Measurements from ENCODE around the gene TAS2R41. TPM values are rescaled to one million over a fixed set of nuclear protein-coding genes. Genes with fewer than 3 reads are reported as not detected.

Gene TAS2R41, protein sequence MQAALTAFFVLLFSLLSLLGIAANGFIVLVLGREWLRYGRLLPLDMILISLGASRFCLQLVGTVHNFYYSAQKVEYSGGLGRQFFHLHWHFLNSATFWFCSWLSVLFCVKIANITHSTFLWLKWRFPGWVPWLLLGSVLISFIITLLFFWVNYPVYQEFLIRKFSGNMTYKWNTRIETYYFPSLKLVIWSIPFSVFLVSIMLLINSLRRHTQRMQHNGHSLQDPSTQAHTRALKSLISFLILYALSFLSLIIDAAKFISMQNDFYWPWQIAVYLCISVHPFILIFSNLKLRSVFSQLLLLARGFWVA
- not detected for total RNA-seq

DNA sequence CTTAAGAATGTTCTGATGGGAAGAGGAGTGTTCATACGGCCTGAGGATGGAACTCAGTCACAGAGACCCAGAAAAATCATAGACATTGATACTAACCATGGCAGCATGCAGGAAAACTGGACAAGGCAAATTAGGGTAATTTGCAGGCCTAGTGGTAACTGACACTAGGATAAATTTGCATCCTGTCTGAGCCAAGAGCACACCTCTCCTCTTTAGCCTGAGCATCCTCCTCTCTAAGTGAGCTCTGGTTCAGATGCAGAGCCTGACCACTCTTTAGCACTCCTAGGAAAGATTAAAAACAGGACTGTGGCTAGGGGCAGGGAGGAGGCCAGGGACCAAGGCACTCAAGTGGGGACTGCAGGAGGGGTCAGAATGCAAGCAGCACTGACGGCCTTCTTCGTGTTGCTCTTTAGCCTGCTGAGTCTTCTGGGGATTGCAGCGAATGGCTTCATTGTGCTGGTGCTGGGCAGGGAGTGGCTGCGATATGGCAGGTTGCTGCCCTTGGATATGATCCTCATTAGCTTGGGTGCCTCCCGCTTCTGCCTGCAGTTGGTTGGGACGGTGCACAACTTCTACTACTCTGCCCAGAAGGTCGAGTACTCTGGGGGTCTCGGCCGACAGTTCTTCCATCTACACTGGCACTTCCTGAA, at the start of gene TAS2R41:
Gene TAS2R41 (plus strand): TSS at position 373 of the 650 bp plus-strand sequence. CDS start 0 bp downstream, at position 373.
- Mint-ChIP-seq H3K27me3 (ENCODE audit: low read depth) (no peaks in the 10 kb centered on the region), H3K4me1 (ENCODE audit: low read depth) (peaks cover 8% of the 10 kb centered on the region), H3K9me3 (peaks cover 0 to 3% of the 10 kb centered on the region in 2 donors), H3K36me3 (ENCODE audit: insufficient read depth in 2 of 2) (no peaks in the 10 kb centered on the region), H3K4me3 (no peak within 1 kb of the TSS), H3K27ac (no peak within 1 kb of the TSS)
- DNase-seq (no peak), ATAC-seq (replicated peaks in 1 of 2) (no peak)

GRCh38 chr7:143429770-143430698, 47.6 kb upstream of the TAS2R41 start:
- Mint-ChIP-seq H3K27ac (no peak overlapping the region), H3K27me3 (ENCODE audit: low read depth) (no peaks in the 10 kb centered on the region), H3K9me3 (no peaks in the 10 kb centered on the region), H3K4me3 (no peak overlapping the region), H3K4me1 (ENCODE audit: low read depth) (peaks cover 7% of the 10 kb centered on the region), H3K36me3 (ENCODE audit: insufficient read depth in 2 of 2) (no peaks in the 10 kb centered on the region)
- DNase-seq (no peak), ATAC-seq (replicated peaks in 1 of 2) (no peak)

- no peaks in the 10 kb centered on the region for H3K27me3 Mint-ChIP-seq (ENCODE audit: low read depth)
- no peak for ATAC-seq (replicated peaks in 1 of 2)
- H3K4me1 Mint-ChIP-seq (ENCODE audit: low read depth): peaks cover 8% of the 10 kb centered on the region
- no peak overlapping the region for H3K27ac Mint-ChIP-seq
- H3K36me3 Mint-ChIP-seq (ENCODE audit: insufficient read depth in 2 of 2): no peaks in the 10 kb centered on the region
- no peaks in the 10 kb centered on the region for H3K9me3 Mint-ChIP-seq
- H3K4me3 Mint-ChIP-seq: no peak overlapping the region
- DNase-seq: no peak
These were observed 46.6 kb upstream of the TAS2R41 start for GRCh38 chr7:143431109-143431508.

- no peak overlapping the region for H3K4me3 Mint-ChIP-seq
- ATAC-seq (replicated peaks in 1 of 2): no peak
- peaks cover 25% of the 10 kb centered on the region for H3K4me1 Mint-ChIP-seq (ENCODE audit: low read depth)
- H3K36me3 Mint-ChIP-seq (ENCODE audit: insufficient read depth in 2 of 2): no peaks in the 10 kb centered on the region
- DNase-seq: no peak
- H3K27me3 Mint-ChIP-seq (ENCODE audit: low read depth): no peaks in the 10 kb centered on the region
- no peak overlapping the region for H3K27ac Mint-ChIP-seq
- no peaks in the 10 kb centered on the region for H3K9me3 Mint-ChIP-seq
These were observed 43.9 kb upstream of the TAS2R41 start for GRCh38 chr7:143433759-143434158.

DNA sequence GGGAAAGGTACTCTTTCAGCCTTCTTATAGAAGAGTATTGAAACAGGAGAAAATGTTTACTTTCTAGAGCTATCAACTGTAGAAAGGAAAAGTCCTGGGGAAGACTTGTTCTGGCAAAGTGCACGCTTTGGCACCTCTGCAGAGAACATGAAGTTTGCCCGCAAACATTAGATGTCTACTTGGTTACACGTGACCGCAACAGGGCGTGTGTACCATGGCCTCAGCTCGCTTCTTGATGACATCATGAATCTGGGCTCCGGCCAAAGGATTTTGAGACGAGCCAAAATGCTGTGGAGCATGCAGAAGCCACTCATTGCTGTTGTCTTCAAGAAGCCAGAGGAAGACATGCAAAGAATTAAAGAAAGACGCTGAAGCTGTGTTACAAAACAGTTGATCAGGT, 43.0 kb upstream of the TAS2R41 start:
- DNase-seq (no peak), ATAC-seq (replicated peaks in 1 of 2) (no peak)
- H3K4me3 Mint-ChIP-seq: no peak overlapping the region
- H3K9me3 Mint-ChIP-seq: no peaks in the 10 kb centered on the region
- peaks cover 27% of the 10 kb centered on the region for H3K4me1 Mint-ChIP-seq (ENCODE audit: low read depth)
- no peaks in the 10 kb centered on the region for H3K36me3 Mint-ChIP-seq (ENCODE audit: insufficient read depth in 2 of 2)
- H3K27me3 Mint-ChIP-seq (ENCODE audit: low read depth): no peaks in the 10 kb centered on the region
- no peak overlapping the region for H3K27ac Mint-ChIP-seq

- H3K9me3 Mint-ChIP-seq: no peaks in the 10 kb centered on the region
- no peak overlapping the region for H3K4me3 Mint-ChIP-seq
- H3K27ac Mint-ChIP-seq: no peak overlapping the region
- ATAC-seq (replicated peaks in 1 of 2): no peak
- no peaks in the 10 kb centered on the region for H3K27me3 Mint-ChIP-seq (ENCODE audit: low read depth)
- no peaks in the 10 kb centered on the region for H3K36me3 Mint-ChIP-seq (ENCODE audit: insufficient read depth in 2 of 2)
- H3K4me1 Mint-ChIP-seq (ENCODE audit: low read depth): peaks cover 27% of the 10 kb centered on the region
- DNase-seq: no peak
These were observed 42.4 kb upstream of the TAS2R41 start for GRCh38 chr7:143435266-143435665.

- DNase-seq (no peak), ATAC-seq (replicated peaks in 1 of 2) (no peak)
- H3K4me3 Mint-ChIP-seq: no peak overlapping the region
- H3K36me3 Mint-ChIP-seq (ENCODE audit: insufficient read depth in 2 of 2): no peaks in the 10 kb centered on the region
- no peaks in the 10 kb centered on the region for H3K27me3 Mint-ChIP-seq (ENCODE audit: low read depth)
- H3K4me1 Mint-ChIP-seq (ENCODE audit: low read depth): peaks cover 27% of the 10 kb centered on the region
- H3K9me3 Mint-ChIP-seq: no peaks in the 10 kb centered on the region
- no peak overlapping the region for H3K27ac Mint-ChIP-seq
These were observed 41.2 kb upstream of the TAS2R41 start for GRCh38 chr7:143436325-143436946.

- DNase-seq (no peak), ATAC-seq (replicated peaks in 1 of 2) (peak; percentile 74 to 85)
- Mint-ChIP-seq H3K27me3 (ENCODE audit: low read depth) (no peaks in the 10 kb centered on the region), H3K4me1 (ENCODE audit: low read depth) (peaks cover 27% of the 10 kb centered on the region), H3K9me3 (no peaks in the 10 kb centered on the region), H3K27ac (peak overlapping the region; percentile 78), H3K4me3 (peak overlapping the region; percentile 32 to 43), H3K36me3 (ENCODE audit: insufficient read depth in 2 of 2) (no peaks in the 10 kb centered on the region)
These were observed 40.1 kb upstream of the TAS2R41 start for GRCh38 chr7:143437578-143437977.

GRCh38 chr7:143439866-143440265, 37.8 kb upstream of the TAS2R41 start:
- H3K9me3 Mint-ChIP-seq: no peaks in the 10 kb centered on the region
- peaks cover 27% of the 10 kb centered on the region for H3K4me1 Mint-ChIP-seq (ENCODE audit: low read depth)
- H3K36me3 Mint-ChIP-seq (ENCODE audit: insufficient read depth in 2 of 2): no peaks in the 10 kb centered on the region
- H3K27ac Mint-ChIP-seq: no peak overlapping the region
- H3K27me3 Mint-ChIP-seq (ENCODE audit: low read depth): no peaks in the 10 kb centered on the region
- H3K4me3 Mint-ChIP-seq: no peak overlapping the region
- no peak for ATAC-seq (replicated peaks in 1 of 2)
- DNase-seq: no peak

DNA sequence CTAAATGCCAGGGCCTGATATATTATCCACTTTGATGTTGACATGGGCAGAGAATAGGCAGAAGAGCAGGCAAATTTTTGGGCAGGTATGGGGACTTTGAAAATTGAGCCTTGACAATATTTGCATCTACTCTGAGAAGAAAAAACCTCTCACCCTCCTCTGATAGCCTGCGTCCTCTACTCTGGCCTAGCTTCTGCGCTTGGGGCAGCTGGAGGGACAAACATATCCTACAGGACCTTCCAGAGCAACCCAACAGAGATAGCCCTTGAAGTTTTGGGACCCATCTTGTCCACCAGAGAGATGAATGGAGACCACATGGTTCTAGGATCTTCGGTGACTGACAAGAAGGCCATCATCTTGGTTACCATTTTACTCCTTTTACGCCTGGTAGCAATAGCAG, 34.5 kb upstream of the TAS2R41 start, which contains the start of gene TAS2R60:
Gene TAS2R60 (plus strand): TSS at position 301 of the 400 bp plus-strand sequence. CDS start 0 bp downstream, at position 301.
- Mint-ChIP-seq H3K9me3 (no peaks in the 10 kb centered on the region), H3K27me3 (ENCODE audit: low read depth) (no peaks in the 10 kb centered on the region), H3K36me3 (ENCODE audit: insufficient read depth in 2 of 2) (no peaks in the 10 kb centered on the region), H3K4me1 (ENCODE audit: low read depth) (peaks cover 6% of the 10 kb centered on the region), H3K4me3 (no peak within 1 kb of the TSS), H3K27ac (no peak within 1 kb of the TSS)
- DNase-seq: no peak
- no peak for ATAC-seq (replicated peaks in 1 of 2)

GRCh38 chr7:143444063-143444782, 33.5 kb upstream of the TAS2R41 start:
- ATAC-seq (replicated peaks in 1 of 2): no peak
- no peaks in the 10 kb centered on the region for H3K27me3 Mint-ChIP-seq (ENCODE audit: low read depth)
- no peaks in the 10 kb centered on the region for H3K9me3 Mint-ChIP-seq
- no peak for DNase-seq
- no peak overlapping the region for H3K4me3 Mint-ChIP-seq
- no peaks in the 10 kb centered on the region for H3K36me3 Mint-ChIP-seq (ENCODE audit: insufficient read depth in 2 of 2)
- no peak overlapping the region for H3K27ac Mint-ChIP-seq
- no peaks in the 10 kb centered on the region for H3K4me1 Mint-ChIP-seq (ENCODE audit: low read depth)

- no peak overlapping the region for H3K27ac Mint-ChIP-seq
- H3K36me3 Mint-ChIP-seq (ENCODE audit: insufficient read depth in 2 of 2): no peaks in the 10 kb centered on the region
- H3K9me3 Mint-ChIP-seq: no peaks in the 10 kb centered on the region
- no peaks in the 10 kb centered on the region for H3K27me3 Mint-ChIP-seq (ENCODE audit: low read depth)
- no peaks in the 10 kb centered on the region for H3K4me1 Mint-ChIP-seq (ENCODE audit: low read depth)
- no peak for DNase-seq
- no peak for ATAC-seq (replicated peaks in 1 of 2)
- no peak overlapping the region for H3K4me3 Mint-ChIP-seq
These were observed 32.9 kb upstream of the TAS2R41 start for GRCh38 chr7:143444785-143445184.

Data from activated T-cell treated with anti-CD3 and anti-CD28 coated beads, Interleukin-2, amount 50 U/mL, for 72 hours (primary cell).